NT2/D1 (cell line): ENCODE data around the gene HSF5.

ENCODE experiments used
- DNase-seq: peaks from one replicate; pipeline ENCODE4 v3.0.0-alpha.2; 2011; ENCODE audit warnings: low read depth, low spot score
- H3K27me3 ChIP-seq: 2 replicates; pipeline ENCODE4 v1.6.0; 2011; ENCODE audit warnings: mild to moderate bottlenecking; ENCODE audit not compliant: insufficient read length, insufficient read depth
- H3K36me3 ChIP-seq: 2 replicates; pipeline ENCODE4 v1.6.1; 2011; ENCODE audit warnings: mild to moderate bottlenecking, low read length, mixed read lengths; ENCODE audit not compliant: insufficient read depth, insufficient read length
- H3K4me1 ChIP-seq: 2 replicates; pipeline ENCODE4 v1.5.1; 2011; ENCODE audit not compliant: insufficient read depth, insufficient read length
- H3K4me3 ChIP-seq: 2 replicates; pipeline ENCODE4 v1.5.1; 2011; ENCODE audit warnings: low read depth; ENCODE audit not compliant: insufficient read length
- H3K9ac ChIP-seq: 2 replicates; pipeline ENCODE4 v1.6.0; 2011; ENCODE audit warnings: low read depth; ENCODE audit not compliant: insufficient read length
- H3K9me3 ChIP-seq: 2 replicates; pipeline ENCODE4 v1.5.1; 2011; ENCODE audit warnings: mild to moderate bottlenecking, low read length; ENCODE audit not compliant: insufficient read depth
- SUZ12 ChIP-seq: IDR thresholded peaks from 2 replicates; pipeline ENCODE4 v1.6.1; 2011; ENCODE audit not compliant: insufficient read length, insufficient read depth; ENCODE audit errors: extremely low read depth
- YY1 ChIP-seq: IDR thresholded peaks from 2 replicates; pipeline ENCODE4 v1.6.1; 2011; ENCODE audit not compliant: insufficient read length, insufficient read depth
- ZNF274 ChIP-seq: IDR thresholded peaks from 2 replicates; pipeline ENCODE4 v1.6.1; 2011; ENCODE audit warnings: mild to moderate bottlenecking, low read depth, low read length

The HSF5 gene

DNA sequence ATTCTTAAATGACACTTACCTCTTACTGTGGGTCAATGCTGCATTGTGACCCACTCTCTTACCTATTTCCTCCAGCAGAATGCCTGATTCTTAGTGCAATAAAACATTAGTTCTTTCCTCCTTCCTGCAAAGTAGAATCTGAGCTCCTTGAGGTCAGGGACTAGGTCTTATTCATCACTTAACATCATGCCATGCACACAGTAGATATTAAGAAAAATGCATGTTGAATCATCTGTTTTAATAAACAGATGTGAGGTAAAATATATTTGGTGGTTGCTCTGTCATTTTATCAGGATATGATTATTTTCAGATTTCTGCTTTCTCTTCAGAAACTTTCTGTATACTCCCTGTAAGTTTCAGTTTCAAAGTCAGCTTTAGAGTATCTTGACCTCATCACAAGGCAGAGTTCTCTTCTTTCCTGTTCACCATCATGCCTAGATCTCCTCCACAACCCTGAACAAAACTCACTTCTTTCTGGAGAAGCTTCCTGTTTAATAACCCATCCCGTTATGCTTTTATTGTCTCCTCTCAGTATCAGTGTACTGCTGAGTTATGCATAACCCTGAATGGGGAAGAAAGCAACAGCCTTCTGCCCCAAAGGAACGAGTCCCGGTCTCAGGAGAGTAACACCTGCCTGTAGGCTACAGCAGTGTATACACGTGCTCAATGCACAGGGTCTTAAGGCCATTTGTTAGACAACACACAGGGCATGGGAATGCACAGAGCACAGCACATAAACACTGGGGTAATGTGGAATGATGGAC is 105.9 kb downstream of the HSF5 start:
- Histone ChIP-seq H3K9me3 (no peaks in the 10 kb centered on the region), H3K9ac (no peak overlapping the region), H3K27me3 (no peaks in the 10 kb centered on the region), H3K36me3 (peaks cover 2% of the 10 kb centered on the region), H3K4me3 (no peak overlapping the region), H3K4me1 (peaks cover 1% of the 10 kb centered on the region)
- TF ChIP-seq ZNF274: no peak
- DNase-seq: no peak

DNA sequence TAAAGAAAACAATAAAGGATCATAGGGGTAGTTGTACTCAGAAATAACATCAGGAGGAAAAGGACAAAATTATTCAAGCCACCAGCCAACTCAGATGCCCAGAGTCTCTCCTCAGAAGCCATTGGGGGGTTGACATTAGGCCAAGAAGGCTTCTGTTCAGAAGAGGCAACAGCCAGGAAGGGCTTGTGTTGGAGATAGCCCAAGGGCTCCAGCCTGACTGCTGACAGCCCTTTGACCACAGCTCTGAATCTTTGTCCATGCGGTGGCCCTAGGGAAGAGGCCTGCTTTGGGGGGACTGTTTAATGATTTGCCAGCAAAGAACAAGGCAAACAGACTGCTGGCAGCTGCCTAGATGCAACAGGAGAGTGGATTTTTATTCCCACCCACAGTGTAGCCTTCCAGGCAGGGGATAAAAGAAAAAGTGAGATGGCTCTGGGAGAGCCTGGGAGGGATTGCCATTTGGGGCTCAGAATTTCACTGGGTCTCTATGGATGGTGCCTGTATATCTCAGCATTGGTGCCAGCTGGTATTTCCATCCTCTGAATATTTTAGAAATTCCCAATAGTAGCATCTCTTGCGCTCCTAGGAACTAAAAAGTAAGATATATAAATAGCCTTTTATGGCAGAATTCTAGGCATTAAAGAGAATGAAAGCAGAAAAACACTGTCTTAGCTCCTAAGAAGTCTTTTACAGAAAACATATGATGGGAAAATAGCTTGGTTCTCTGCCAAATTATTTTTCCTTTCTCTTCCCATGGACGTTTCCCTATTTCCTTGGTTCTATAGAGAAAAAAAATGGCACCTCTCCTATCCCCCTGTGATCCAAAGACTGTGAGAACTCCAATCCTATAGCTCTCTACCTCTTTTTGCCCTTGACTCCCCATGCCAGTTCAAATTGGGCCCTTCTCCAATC is 106.8 kb downstream of the HSF5 start:
- DNase-seq: no peak
- H3K4me1 ChIP-seq: peaks cover 10% of the 10 kb centered on the region
- no peak for TF ChIP-seq YY1
- no peak for TF ChIP-seq SUZ12
- no peak for TF ChIP-seq ZNF274
- H3K9ac ChIP-seq: no peak overlapping the region
- no peak overlapping the region for H3K4me3 ChIP-seq
- no peaks in the 10 kb centered on the region for H3K9me3 ChIP-seq
- H3K36me3 ChIP-seq: no peaks in the 10 kb centered on the region
- no peaks in the 10 kb centered on the region for H3K27me3 ChIP-seq

DNA sequence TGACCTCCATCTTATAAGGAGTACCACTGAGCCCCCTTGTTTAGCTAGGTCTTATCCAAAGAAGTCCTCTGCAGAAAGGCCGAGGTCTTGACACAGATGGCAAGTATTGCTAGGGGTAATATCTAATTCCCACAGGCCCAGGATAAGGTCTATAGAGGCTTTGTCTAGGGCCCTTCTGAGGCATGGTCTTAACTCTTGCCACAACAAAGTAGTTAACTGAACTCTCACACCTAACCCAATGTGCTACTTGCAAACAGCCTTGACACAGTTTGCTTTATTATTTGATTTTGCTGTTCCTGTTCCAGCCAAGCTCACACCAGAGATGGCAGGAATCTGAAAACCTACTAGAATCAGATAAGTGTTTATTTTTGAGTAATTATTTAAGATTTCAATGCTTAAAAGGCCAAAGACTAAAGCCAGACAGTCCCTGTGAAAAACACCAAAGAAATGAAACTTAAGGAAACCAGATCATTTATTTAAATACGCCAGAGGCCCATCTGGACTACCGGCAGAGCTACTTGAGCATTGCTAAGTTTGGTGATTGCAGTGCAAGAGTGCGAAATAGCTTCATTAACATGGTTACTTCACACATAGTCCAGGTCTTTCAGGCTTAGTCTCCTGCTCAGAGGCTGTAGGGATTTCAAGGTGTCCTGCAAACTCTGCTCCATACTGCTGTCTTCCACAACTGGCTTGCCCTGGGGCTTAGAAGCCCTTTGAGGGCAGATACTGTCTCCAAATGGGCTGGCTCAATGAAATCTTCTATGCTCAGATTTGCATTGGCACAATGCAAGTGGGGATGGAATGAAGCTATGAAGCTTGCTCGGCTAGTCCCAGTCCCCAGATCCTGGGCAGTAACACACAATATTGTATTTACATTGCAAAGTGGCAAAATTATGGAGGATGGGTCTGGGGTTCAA is 107.7 kb downstream of the HSF5 start:
- Histone ChIP-seq H3K9ac (no peak overlapping the region), H3K9me3 (no peaks in the 10 kb centered on the region), H3K4me3 (no peak overlapping the region), H3K4me1 (peaks cover 10% of the 10 kb centered on the region), H3K27me3 (no peaks in the 10 kb centered on the region), H3K36me3 (no peaks in the 10 kb centered on the region)
- TF ChIP-seq SUZ12 (no peak), YY1 (no peak), ZNF274 (no peak)
- DNase-seq: no peak

DNA sequence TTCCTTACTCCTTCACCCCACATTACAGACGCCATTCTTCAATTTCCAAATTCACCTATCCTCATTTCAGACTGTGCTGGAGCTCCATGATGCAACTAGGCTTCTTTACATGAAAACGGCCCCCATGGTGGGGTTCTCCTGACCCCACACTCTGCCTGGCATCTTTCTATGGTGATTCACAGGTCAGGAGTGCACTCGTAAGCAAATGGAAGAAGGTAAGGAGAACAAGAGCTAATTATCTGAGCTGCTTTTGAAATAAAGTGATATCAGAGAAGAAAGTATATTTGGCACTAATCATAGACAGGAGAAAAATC is 108.7 kb downstream of the HSF5 start:
- Histone ChIP-seq H3K9me3 (no peaks in the 10 kb centered on the region), H3K4me1 (peaks cover 10% of the 10 kb centered on the region), H3K9ac (no peak overlapping the region), H3K36me3 (no peaks in the 10 kb centered on the region), H3K4me3 (no peak overlapping the region), H3K27me3 (no peaks in the 10 kb centered on the region)
- TF ChIP-seq ZNF274: no peak
- TF ChIP-seq SUZ12: no peak
- no peak for TF ChIP-seq YY1
- no peak for DNase-seq

DNA sequence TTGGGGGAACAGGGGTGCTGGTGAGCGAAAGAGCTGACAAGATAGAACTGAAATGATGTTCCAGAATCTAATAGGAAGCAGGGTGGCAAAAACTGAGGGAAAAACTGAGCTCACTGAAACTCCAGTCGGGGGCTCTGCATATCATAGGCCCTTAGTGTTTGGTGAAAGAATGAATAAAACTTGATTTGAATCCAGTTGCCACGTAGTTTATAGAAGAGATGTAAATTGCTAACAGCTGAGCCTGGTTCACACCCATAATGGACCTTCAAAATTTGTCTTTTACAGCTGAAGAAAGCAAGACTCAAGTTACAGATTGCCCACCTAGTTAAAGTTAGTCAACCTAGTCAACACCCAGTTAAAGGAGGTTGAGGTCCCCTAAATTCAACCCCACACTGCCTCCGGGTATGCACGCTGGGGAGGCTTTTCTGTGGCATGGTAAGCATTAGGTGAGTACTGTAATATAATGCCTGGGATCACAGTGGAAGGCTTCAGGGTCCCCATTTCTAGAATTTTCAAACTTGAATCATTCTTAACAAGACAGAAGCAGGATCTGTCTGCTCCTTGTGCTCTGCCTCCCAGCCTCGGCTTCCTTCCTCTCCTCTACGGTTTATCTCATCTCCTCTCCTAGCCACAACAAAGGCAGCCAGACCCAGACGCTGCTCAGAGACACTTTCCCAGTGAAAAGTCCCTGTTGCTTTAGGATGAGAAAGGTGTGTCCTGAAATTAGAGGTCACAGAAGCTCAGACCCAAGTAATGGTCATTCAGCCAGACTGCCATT is 109.3 kb downstream of the HSF5 start:
- no peaks in the 10 kb centered on the region for H3K36me3 ChIP-seq
- DNase-seq: no peak
- no peaks in the 10 kb centered on the region for H3K9me3 ChIP-seq
- no peak for TF ChIP-seq SUZ12
- TF ChIP-seq YY1: no peak
- no peak for TF ChIP-seq ZNF274
- no peaks in the 10 kb centered on the region for H3K27me3 ChIP-seq
- peaks cover 10% of the 10 kb centered on the region for H3K4me1 ChIP-seq
- H3K9ac ChIP-seq: no peak overlapping the region
- H3K4me3 ChIP-seq: no peak overlapping the region

DNA sequence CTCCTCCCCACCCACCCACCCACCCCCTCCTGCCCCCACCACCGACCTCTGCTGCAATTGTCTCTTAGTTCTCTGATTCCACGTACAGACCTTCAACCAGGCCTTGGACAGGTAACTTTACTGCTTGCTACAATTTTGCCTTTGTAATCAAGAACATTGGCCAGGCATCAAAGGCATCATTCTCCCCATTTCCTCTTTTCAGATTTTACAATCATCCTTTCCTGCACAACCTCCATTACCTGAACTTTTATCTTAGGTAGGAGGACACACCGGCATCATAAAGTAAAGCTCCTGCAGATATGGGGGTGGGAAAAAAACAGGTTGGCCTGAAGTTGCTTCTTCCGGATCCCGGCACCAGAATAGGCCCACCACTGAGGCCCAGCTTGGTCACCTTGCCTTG is 110.5 kb downstream of the HSF5 start:
- Histone ChIP-seq H3K9me3 (no peaks in the 10 kb centered on the region), H3K4me3 (no peak overlapping the region), H3K27me3 (no peaks in the 10 kb centered on the region), H3K9ac (no peak overlapping the region), H3K36me3 (peaks cover 6% of the 10 kb centered on the region), H3K4me1 (peaks cover 14% of the 10 kb centered on the region)
- no peak for TF ChIP-seq YY1
- TF ChIP-seq ZNF274: no peak
- TF ChIP-seq SUZ12: no peak
- no peak for DNase-seq
